Measurements from ENCODE around the gene PAPPA2.

Gene PAPPA2

DNA sequence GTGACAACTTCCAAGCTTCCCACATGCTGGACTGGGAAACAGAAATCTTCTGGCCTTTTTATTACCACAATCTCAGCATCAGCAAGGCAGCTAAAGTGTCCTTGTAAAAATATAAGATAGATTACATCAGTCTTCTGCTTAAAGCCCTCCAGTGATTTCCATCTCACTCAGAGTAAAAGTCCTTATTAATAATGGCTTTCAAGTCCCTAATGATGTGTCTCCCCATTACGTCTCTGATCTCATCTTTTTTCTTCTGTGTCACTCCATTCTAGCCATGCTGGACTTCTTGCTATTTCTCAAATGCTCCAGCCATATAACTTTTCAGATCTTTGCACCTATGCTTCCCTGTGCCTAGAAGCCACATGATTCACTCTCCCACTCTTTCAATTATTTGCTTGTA is 22.1 kb downstream of the PAPPA2 start:
- TF ChIP-seq, protein P1, sequence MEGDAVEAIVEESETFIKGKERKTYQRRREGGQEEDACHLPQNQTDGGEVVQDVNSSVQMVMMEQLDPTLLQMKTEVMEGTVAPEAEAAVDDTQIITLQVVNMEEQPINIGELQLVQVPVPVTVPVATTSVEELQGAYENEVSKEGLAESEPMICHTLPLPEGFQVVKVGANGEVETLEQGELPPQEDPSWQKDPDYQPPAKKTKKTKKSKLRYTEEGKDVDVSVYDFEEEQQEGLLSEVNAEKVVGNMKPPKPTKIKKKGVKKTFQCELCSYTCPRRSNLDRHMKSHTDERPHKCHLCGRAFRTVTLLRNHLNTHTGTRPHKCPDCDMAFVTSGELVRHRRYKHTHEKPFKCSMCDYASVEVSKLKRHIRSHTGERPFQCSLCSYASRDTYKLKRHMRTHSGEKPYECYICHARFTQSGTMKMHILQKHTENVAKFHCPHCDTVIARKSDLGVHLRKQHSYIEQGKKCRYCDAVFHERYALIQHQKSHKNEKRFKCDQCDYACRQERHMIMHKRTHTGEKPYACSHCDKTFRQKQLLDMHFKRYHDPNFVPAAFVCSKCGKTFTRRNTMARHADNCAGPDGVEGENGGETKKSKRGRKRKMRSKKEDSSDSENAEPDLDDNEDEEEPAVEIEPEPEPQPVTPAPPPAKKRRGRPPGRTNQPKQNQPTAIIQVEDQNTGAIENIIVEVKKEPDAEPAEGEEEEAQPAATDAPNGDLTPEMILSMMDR (IDR thresholded peaks at IDR 0.05; ENCODE audit: insufficient read depth, low read length, poor library complexity, severe bottlenecking), result no peak
- TF ChIP-seq EZH2phosphoT487 (conservative IDR thresholded peaks at IDR 0.05; ENCODE audit: low read length), result no peak
- no peaks in the 10 kb centered on the region for H3F3A ChIP-seq (ENCODE audit: insufficient read depth)
- no peak overlapping the region for H3K4me3 ChIP-seq (ENCODE audit: insufficient read depth, low read length, poor library complexity, severe bottlenecking)
- no peaks in the 10 kb centered on the region for H3K27me3 ChIP-seq (ENCODE audit: low read length)
- H3K79me2 ChIP-seq (ENCODE audit: insufficient read depth, low read length), result no peaks in the 10 kb centered on the region
- H3K4me2 ChIP-seq (ENCODE audit: low read depth, low read length, poor library complexity, severe bottlenecking), result no peak overlapping the region
- H3K27ac ChIP-seq (ENCODE audit: low read depth, low read length), result no peak overlapping the region
- no peaks in the 10 kb centered on the region for H4K20me1 ChIP-seq (ENCODE audit: low read depth, low read length)
- H2AFZ ChIP-seq (ENCODE audit: low read depth, low read length, severe bottlenecking), result no peak overlapping the region
- H3K9me2 ChIP-seq (replicated peaks; ENCODE audit: insufficient read depth, low read length), result no peaks in the 10 kb centered on the region
- no peak overlapping the region for H3K9ac ChIP-seq (ENCODE audit: low read length)
- no peaks in the 10 kb centered on the region for H3K36me3 ChIP-seq (ENCODE audit: low read length)
- no peaks in the 10 kb centered on the region for H3K9me3 ChIP-seq (ENCODE audit: insufficient read depth, low read length)

DNA sequence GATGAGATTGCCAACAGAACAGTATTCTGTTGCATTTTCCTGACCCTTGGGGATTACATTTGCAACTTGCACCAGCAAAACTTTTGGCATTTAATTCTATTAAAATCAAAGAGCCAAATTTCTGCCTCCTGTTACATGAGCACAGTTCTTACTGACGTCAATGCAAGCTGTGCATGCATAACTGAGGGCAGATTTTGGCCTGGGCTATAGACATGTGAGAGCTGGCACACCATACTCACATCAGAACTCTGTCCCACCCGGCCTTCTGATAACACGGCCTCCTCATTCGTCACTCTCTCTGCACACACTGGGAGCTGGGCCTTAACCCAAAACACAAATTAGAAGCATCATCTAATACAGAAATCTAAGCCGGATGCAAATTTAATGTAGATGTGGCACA is 31.5 kb downstream of the PAPPA2 start:
- no peak overlapping the region for H3K4me3 ChIP-seq (ENCODE audit: insufficient read depth, low read length, poor library complexity, severe bottlenecking)
- H3K9ac ChIP-seq (ENCODE audit: low read length), result no peak overlapping the region
- H3K4me2 ChIP-seq (ENCODE audit: low read depth, low read length, poor library complexity, severe bottlenecking), result no peak overlapping the region
- no peak overlapping the region for H3K27ac ChIP-seq (ENCODE audit: low read depth, low read length)
- no peaks in the 10 kb centered on the region for H4K20me1 ChIP-seq (ENCODE audit: low read depth, low read length)
- H3K9me3 ChIP-seq (ENCODE audit: insufficient read depth, low read length), result no peaks in the 10 kb centered on the region
- H3K36me3 ChIP-seq (ENCODE audit: low read length), result no peaks in the 10 kb centered on the region
- no peak for TF ChIP-seq EZH2phosphoT487 (conservative IDR thresholded peaks at IDR 0.05; ENCODE audit: low read length)
- TF ChIP-seq, protein P1 (IDR thresholded peaks at IDR 0.05; ENCODE audit: insufficient read depth, low read length, poor library complexity, severe bottlenecking), result no peak
- H3K27me3 ChIP-seq (ENCODE audit: low read length), result no peaks in the 10 kb centered on the region
- H3K79me2 ChIP-seq (ENCODE audit: insufficient read depth, low read length), result no peaks in the 10 kb centered on the region
- H3K9me2 ChIP-seq (replicated peaks; ENCODE audit: insufficient read depth, low read length), result no peaks in the 10 kb centered on the region
- H2AFZ ChIP-seq (ENCODE audit: low read depth, low read length, severe bottlenecking), result no peak overlapping the region
- no peaks in the 10 kb centered on the region for H3F3A ChIP-seq (ENCODE audit: insufficient read depth)

DNA sequence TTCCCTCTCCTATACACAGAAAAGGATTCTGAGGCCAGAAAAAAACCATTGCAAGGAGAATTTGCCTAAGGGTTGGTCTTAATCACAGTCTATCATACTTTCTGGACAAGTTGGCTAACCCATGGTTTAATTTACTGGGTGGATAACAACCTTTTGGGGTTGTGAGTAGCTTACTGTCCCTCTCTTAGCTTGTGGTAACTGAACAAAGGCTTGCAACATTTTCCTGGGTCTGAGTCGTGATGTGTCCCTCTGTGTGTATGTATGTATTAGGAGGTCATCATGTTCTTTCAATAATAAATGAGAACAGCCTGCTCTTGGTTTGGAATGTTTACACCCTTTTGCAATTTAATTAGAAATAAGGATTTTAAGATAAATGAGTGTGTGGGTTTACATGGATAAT is 36.7 kb downstream of the PAPPA2 start:
- H4K20me1 ChIP-seq (ENCODE audit: low read depth, low read length), result no peaks in the 10 kb centered on the region
- no peak overlapping the region for H3K4me2 ChIP-seq (ENCODE audit: low read depth, low read length, poor library complexity, severe bottlenecking)
- no peaks in the 10 kb centered on the region for H3K9me2 ChIP-seq (replicated peaks; ENCODE audit: insufficient read depth, low read length)
- no peaks in the 10 kb centered on the region for H3K9me3 ChIP-seq (ENCODE audit: insufficient read depth, low read length)
- no peaks in the 10 kb centered on the region for H3K27me3 ChIP-seq (ENCODE audit: low read length)
- no peak overlapping the region for H3K27ac ChIP-seq (ENCODE audit: low read depth, low read length)
- H3K9ac ChIP-seq (ENCODE audit: low read length), result no peak overlapping the region
- H3K79me2 ChIP-seq (ENCODE audit: insufficient read depth, low read length), result no peaks in the 10 kb centered on the region
- no peak overlapping the region for H3K4me3 ChIP-seq (ENCODE audit: insufficient read depth, low read length, poor library complexity, severe bottlenecking)
- no peaks in the 10 kb centered on the region for H3K36me3 ChIP-seq (ENCODE audit: low read length)
- no peak for TF ChIP-seq EZH2phosphoT487 (conservative IDR thresholded peaks at IDR 0.05; ENCODE audit: low read length)
- TF ChIP-seq, protein P1 (IDR thresholded peaks at IDR 0.05; ENCODE audit: insufficient read depth, low read length, poor library complexity, severe bottlenecking), result no peak
- no peak overlapping the region for H2AFZ ChIP-seq (ENCODE audit: low read depth, low read length, severe bottlenecking)
- no peaks in the 10 kb centered on the region for H3F3A ChIP-seq (ENCODE audit: insufficient read depth)
